ENCODE measurements around the gene NTF3. TPM values are rescaled to one million over a fixed set of nuclear protein-coding genes. Genes with fewer than 3 reads are reported as not detected.

NTF3 gene
- total and polyA plus RNA-seq, 9 of the 15 experiments (the other 6 are each of a cell fraction or from before 2014, with no cell fraction given) = not detected

GRCh38 chr12:5430641-5431603 is 986 bp upstream of the NTF3 start:
- Histone ChIP-seq H3K36me3 (ENCODE audit: control insufficient read depth, insufficient read depth, low read length) (no peaks in the 10 kb centered on the region), H3K4me3 (no peak overlapping the region), H3K4me2 (ENCODE audit: insufficient read depth, low read length) (no peak overlapping the region), H3K4me1 (replicated peaks in 1 of 2; ENCODE audit: control insufficient read depth in 2 of 2, insufficient read depth in 2 of 2, low read length in 2 of 2) (no peaks in the 10 kb centered on the region), H3K79me2 (ENCODE audit: control insufficient read depth, insufficient read depth, low read length) (no peaks in the 10 kb centered on the region), H3K9me3 (replicated peaks; ENCODE audit: control insufficient read depth, insufficient read depth, low read depth, low read length) (no peaks in the 10 kb centered on the region), H4K20me1 (replicated peaks; ENCODE audit: control insufficient read depth, insufficient read depth, low read length) (no peaks in the 10 kb centered on the region), H3K9ac (ENCODE audit: insufficient read depth in 1 of 2, low read depth in 2 of 2, low read length in 2 of 2) (no peak overlapping the region), H3K27me3 (ENCODE audit: control insufficient read depth in 2 of 2, insufficient read depth in 2 of 2, low read length in 2 of 2) (peaks cover 2 to 18% of the 10 kb centered on the region in 2 experiments; a peak in 4 of 5 replicates), H2AFZ (ENCODE audit: low read depth, low read length) (no peak overlapping the region), H3K27ac (ENCODE audit: extremely low read depth, low read depth, low read length) (no peak overlapping the region), H3K9me1 (ENCODE audit: control insufficient read depth, insufficient read depth, low read length) (no peaks in the 10 kb centered on the region)
- ATAC-seq (no peak), DNase-seq (ENCODE audit: extremely low read depth in 1 of 4, low spot score in 3 of 4) (no peak), FAIRE-seq (no peak)
- TF ChIP-seq NKRF (IDR thresholded peaks at IDR 0.05; ENCODE audit: borderline replicate concordance) = no peak
- no peak for TF ChIP-seq ZNF124 (CRISPR knock-in tag; IDR thresholded peaks at IDR 0.05)
- TF ChIP-seq SMC3 (conservative IDR thresholded peaks at IDR 0.05; ENCODE audit: insufficient read depth, low read depth, low read length) = no peak
- TF ChIP-seq ATF3 (IDR thresholded peaks at IDR 0.05) = no peak
- TF ChIP-seq ATF3 (CRISPR knock-in tag; conservative IDR thresholded peaks at IDR 0.05) = no peak
- no peak for TF ChIP-seq NCOA2 (IDR thresholded peaks at IDR 0.05; ENCODE audit: partially characterized antibody in 2 of 2)
- TF ChIP-seq JUNB (CRISPR knock-in tag; conservative IDR thresholded peaks at IDR 0.05) = no peak
- no peak for TF ChIP-seq JUN (IDR thresholded peaks at IDR 0.05; ENCODE audit: borderline replicate concordance, low read depth, low read length)
- TF ChIP-seq JUN (CRISPR knock-in tag; IDR thresholded peaks at IDR 0.05; ENCODE audit: borderline replicate concordance) = no peak
- TF ChIP-seq SUPT5H (IDR thresholded peaks at IDR 0.05) = no peak
- TF ChIP-seq SMARCE1 (IDR thresholded peaks at IDR 0.05) = no peak
- TF ChIP-seq ESRRA (IDR thresholded peaks at IDR 0.05; ENCODE audit: borderline replicate concordance, low read depth) = no peak
- TF ChIP-seq ERF (CRISPR knock-in tag; IDR thresholded peaks at IDR 0.05) = no peak
- TF ChIP-seq PHB (CRISPR knock-in tag; IDR thresholded peaks at IDR 0.05) = no peak
- TF ChIP-seq MBD1 (CRISPR knock-in tag; IDR thresholded peaks at IDR 0.05) = no peak
- no peak for TF ChIP-seq CREB5 (CRISPR knock-in tag; IDR thresholded peaks at IDR 0.05)
- intact Hi-C loops (cut with micrococcal nuclease) = no loop called here
- BruUV-seq (replicated peaks) = no TSS peak
- ChIA-PET POLR2A (no interaction called here), CTCF (ENCODE audit: low intra/inter-chr PET ratio) (interaction anchor here (0.6 kb wide), 1 partner anchor 20 kb away, joined by 3 read pairs; no protein-coding TSS in a partner anchor)
- 6% methylated on average over 33 of the region's 58 CpGs for WGBS (ENCODE audit: insufficient coverage, low coverage, missing lambda C conversion rate)
- in situ Hi-C loops (cut with MboI) = loop anchor here (10.0 kb wide), 1 partner anchor 236 kb away; no protein-coding TSS in a partner anchor

Measured in K562 (cell line).